K562 (cell line): Measurements from ENCODE around the gene ISG20L2. TPM values are rescaled to one million over a fixed set of nuclear protein-coding genes. Genes with fewer than 3 reads are reported as not detected.

Experiments used
- AFF4 ChIP-seq: sonication (generic); formaldehyde crosslinking; IDR thresholded peaks from 2 replicates; pipeline ENCODE4 v1.8.0; 2023; ENCODE audit warnings: mild to moderate bottlenecking, missing genetic modification reagents
- ETV6 ChIP-seq, 3 experiments: fragments of 150-350 bp in 1 of 3; sonication (generic) in 1 of 3; formaldehyde crosslinking in 1 of 3; IDR thresholded peaks; 2 replicates each; pipeline versions ENCODE4 v1.6.1 to v1.8.0; 2014 to 2022; ENCODE audit warnings: borderline replicate concordance in 2 of 3, low read depth in 2 of 3, antibody characterized with exemption in 1 of 3, low read length in 1 of 3, mild to moderate bottlenecking in 1 of 3, missing genetic modification reagents in 1 of 3
- HDAC2 ChIP-seq: fragments of 450-650 bp; IDR thresholded peaks from 2 replicates; pipeline ENCODE4 v1.6.1; 2016; ENCODE audit warnings: mild to moderate bottlenecking
- HMG20A ChIP-seq: fragments of 450-650 bp; formaldehyde crosslinking; conservative IDR thresholded peaks from 2 replicates; pipeline ENCODE4 v1.4.0; 2020; ENCODE audit warnings: mild to moderate bottlenecking, mixed read lengths
- HNRNPK ChIP-seq: fragments of 200-400 bp; formaldehyde crosslinking; IDR thresholded peaks from one replicate; pipeline ENCODE4 v1.6.1; 2018; ENCODE audit warnings: mild to moderate bottlenecking, low read depth, low read length; ENCODE audit not compliant: poor library complexity, severe bottlenecking
- KDM5B ChIP-seq: fragments of 200-600 bp; sonication (generic); IDR thresholded peaks from 2 replicates; pipeline ENCODE4 v1.6.1; 2012; ENCODE audit warnings: low read depth, mild to moderate bottlenecking, moderate library complexity, low read length, control low read depth, inconsistent platforms; ENCODE audit not compliant: insufficient replicate concordance
- KLF13 ChIP-seq: fragments of 450-650 bp; IDR thresholded peaks from 2 replicates; pipeline ENCODE4 v1.6.1; 2016; ENCODE audit warnings: missing genetic modification characterization, low read depth, mild to moderate bottlenecking, missing compliant biosample characterization, moderate library complexity, borderline replicate concordance
- KLF16 ChIP-seq: IDR thresholded peaks from 2 replicates; pipeline ENCODE4 v1.6.1; 2016; ENCODE audit warnings: antibody characterized with exemption
- NUFIP1 ChIP-seq: fragments of 450-650 bp; IDR thresholded peaks from 2 replicates; pipeline ENCODE4 v1.6.1; 2018; ENCODE audit not compliant: partially characterized antibody
- RBM14 ChIP-seq: fragments of 200-400 bp; formaldehyde crosslinking; IDR thresholded peaks from 2 replicates; pipeline ENCODE4 v1.6.1; 2018; ENCODE audit warnings: low read depth, mild to moderate bottlenecking, low read length, moderate library complexity, borderline replicate concordance; ENCODE audit not compliant: insufficient read depth
- SAFB ChIP-seq: fragments of 200-400 bp; formaldehyde crosslinking; IDR thresholded peaks from 2 replicates; pipeline ENCODE4 v1.6.1; 2017; ENCODE audit warnings: low read depth, low read length, borderline replicate concordance
- SMAD2 ChIP-seq: fragments of 150-350 bp; IDR thresholded peaks from 2 replicates; pipeline ENCODE4 v1.6.1; 2014; ENCODE audit warnings: low read depth, mild to moderate bottlenecking, low read length
- SP1 ChIP-seq: sonication (generic); formaldehyde crosslinking; IDR thresholded peaks from 2 replicates; pipeline ENCODE4 v1.8.1; 2022; ENCODE audit warnings: mild to moderate bottlenecking, missing genetic modification reagents
- STAG1 ChIP-seq: sonication (generic); formaldehyde crosslinking; IDR thresholded peaks from 2 replicates; pipeline ENCODE4 v1.5.0; 2020; ENCODE audit warnings: missing genetic modification reagents, borderline replicate concordance
- TGIF2 ChIP-seq: sonication (generic); formaldehyde crosslinking; IDR thresholded peaks from 2 replicates; pipeline ENCODE4 v1.8.1; 2022; ENCODE audit warnings: mild to moderate bottlenecking, missing genetic modification reagents, moderate library complexity
- TSC22D4 ChIP-seq: fragments of 450-650 bp; IDR thresholded peaks from 2 replicates; pipeline ENCODE4 v1.6.1; 2016; ENCODE audit warnings: missing genetic modification characterization, missing biosample characterization, control low read depth
- U2AF2 ChIP-seq: fragments of 200-400 bp; formaldehyde crosslinking; optimal IDR thresholded peaks from 2 replicates; pipeline ENCODE3; 2017; ENCODE audit warnings: low read depth, mild to moderate bottlenecking, low read length
- ZNF253 ChIP-seq: fragments of 250-450 bp; sonication (Bioruptor Pico); conservative IDR thresholded peaks from 2 replicates; pipeline ENCODE4 v1.6.1; 2021; ENCODE audit warnings: mild to moderate bottlenecking
- polyA plus RNA-seq, 8 experiments: library from polyadenylated mRNA; depleted of rRNA in 4 of 8; stranded (reverse) in 5 of 8; unstranded in 3 of 8; fragments of >200 nt; fragmentation: Nextera tagmentation in 2 of 8; fragmentation: Illumina TruSeq in 1 of 8; extraction: Ambion mirVana in 2 of 8; extraction: Trizol in 1 of 8; gene quantifications; 2 replicates each; pipeline versions ENCODE4 v1.2.1 to v1.2.3, GENCODE V29; 2011 to 2014; ENCODE audit warnings: inconsistent platforms in 1 of 8, missing spikeins in 1 of 8
- total RNA-seq, 7 experiments: library from RNA; depleted of rRNA in 6 of 7; stranded (reverse); fragments of >200 nt in 6 of 7; fragmentation: Illumina TruSeq in 2 of 7; extraction: Trizol in 2 of 7; gene quantifications; 2 replicates each; pipeline versions ENCODE4 v1.2.1 to v1.2.3, GENCODE V29; 2011 to 2021; ENCODE audit warnings: low replicate concordance in 1 of 7
- TF ChIP-seq, protein P1 (sequence below): fragments of 250-450 bp; sonication (Bioruptor Pico); IDR thresholded peaks from 2 replicates; pipeline ENCODE4 v1.8.0; 2021; ENCODE audit warnings: moderate library complexity, mild to moderate bottlenecking, inconsistent platforms
- TF ChIP-seq, protein P2 (sequence below): fragments of 250-450 bp; sonication (Bioruptor Pico); IDR thresholded peaks from 2 replicates; pipeline ENCODE4 v1.5.0; 2022; ENCODE audit warnings: mild to moderate bottlenecking

Gene ISG20L2
- total and polyA plus RNA-seq, 9 of the 15 experiments (the other 6 are each of a cell fraction or from before 2014, with no cell fraction given), result 21.3 to 130 (median 50.3) TPM

DNA sequence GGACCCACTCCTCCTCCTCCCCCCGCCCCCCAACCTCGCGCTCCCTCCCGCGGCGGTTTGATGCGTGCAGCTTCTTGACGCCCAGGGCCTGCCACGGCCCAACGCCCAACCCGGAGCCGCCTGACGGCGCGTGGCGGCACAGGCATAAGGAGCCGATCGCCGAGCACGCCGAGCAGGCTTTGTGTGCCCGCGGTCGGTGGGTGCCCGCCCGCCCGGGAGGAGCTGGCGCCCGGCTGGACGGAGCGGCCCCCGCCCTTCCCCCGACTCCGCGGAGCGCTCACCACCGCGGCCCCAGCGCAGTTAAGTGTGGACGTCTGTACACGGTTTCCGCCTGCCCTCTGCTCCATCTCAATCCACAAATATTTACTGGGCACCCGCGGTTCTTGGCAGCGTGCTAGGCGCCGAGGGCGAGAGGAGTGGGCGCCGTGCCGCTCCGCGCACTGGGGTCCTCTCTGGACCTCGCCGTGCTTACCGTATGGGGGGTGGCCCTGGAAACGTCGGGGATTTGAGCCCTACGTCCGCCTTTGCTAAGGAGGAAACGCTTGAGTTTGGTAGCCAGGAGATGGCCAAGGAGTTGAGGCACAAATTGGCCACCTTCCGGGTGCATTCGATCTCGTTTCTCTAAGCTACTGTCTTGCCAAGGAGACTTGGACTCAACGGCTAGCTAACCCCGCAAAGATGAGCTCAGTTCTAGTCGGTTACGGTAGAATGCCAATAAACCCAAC is 23.4 kb upstream of the ISG20L2 start (continued):
- no peak for TF ChIP-seq ETV6 (IDR thresholded peaks at IDR 0.05; ENCODE audit: borderline replicate concordance in 1 of 2, low read depth in 2 of 2, low read length in 1 of 2)
- TF ChIP-seq ETV6 (CRISPR knock-in tag; IDR thresholded peaks at IDR 0.05; ENCODE audit: borderline replicate concordance), result no peak
- TF ChIP-seq STAG1 (CRISPR knock-in tag), result peak; percentile 42; the same call in 1 of the 2 replicates
- TF ChIP-seq U2AF2, result no peak
- TF ChIP-seq, protein P1, sequence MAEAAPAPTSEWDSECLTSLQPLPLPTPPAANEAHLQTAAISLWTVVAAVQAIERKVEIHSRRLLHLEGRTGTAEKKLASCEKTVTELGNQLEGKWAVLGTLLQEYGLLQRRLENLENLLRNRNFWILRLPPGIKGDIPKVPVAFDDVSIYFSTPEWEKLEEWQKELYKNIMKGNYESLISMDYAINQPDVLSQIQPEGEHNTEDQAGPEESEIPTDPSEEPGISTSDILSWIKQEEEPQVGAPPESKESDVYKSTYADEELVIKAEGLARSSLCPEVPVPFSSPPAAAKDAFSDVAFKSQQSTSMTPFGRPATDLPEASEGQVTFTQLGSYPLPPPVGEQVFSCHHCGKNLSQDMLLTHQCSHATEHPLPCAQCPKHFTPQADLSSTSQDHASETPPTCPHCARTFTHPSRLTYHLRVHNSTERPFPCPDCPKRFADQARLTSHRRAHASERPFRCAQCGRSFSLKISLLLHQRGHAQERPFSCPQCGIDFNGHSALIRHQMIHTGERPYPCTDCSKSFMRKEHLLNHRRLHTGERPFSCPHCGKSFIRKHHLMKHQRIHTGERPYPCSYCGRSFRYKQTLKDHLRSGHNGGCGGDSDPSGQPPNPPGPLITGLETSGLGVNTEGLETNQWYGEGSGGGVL (CRISPR knock-in tag), result no peak
- TF ChIP-seq, protein P2, sequence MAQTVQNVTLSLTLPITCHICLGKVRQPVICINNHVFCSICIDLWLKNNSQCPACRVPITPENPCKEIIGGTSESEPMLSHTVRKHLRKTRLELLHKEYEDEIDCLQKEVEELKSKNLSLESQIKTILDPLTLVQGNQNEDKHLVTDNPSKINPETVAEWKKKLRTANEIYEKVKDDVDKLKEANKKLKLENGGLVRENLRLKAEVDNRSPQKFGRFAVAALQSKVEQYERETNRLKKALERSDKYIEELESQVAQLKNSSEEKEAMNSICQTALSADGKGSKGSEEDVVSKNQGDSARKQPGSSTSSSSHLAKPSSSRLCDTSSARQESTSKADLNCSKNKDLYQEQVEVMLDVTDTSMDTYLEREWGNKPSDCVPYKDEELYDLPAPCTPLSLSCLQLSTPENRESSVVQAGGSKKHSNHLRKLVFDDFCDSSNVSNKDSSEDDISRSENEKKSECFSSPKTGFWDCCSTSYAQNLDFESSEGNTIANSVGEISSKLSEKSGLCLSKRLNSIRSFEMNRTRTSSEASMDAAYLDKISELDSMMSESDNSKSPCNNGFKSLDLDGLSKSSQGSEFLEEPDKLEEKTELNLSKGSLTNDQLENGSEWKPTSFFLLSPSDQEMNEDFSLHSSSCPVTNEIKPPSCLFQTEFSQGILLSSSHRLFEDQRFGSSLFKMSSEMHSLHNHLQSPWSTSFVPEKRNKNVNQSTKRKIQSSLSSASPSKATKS (CRISPR knock-in tag), result no peak
- TF ChIP-seq KLF16, result no peak
- no peak for TF ChIP-seq SMAD2
- TF ChIP-seq HNRNPK, result peak; percentile 92
- no peak for TF ChIP-seq TSC22D4
- TF ChIP-seq RBM14, result no peak
- TF ChIP-seq HDAC2, result no peak
- no peak for TF ChIP-seq TGIF2 (CRISPR knock-in tag)
- no peak for TF ChIP-seq NUFIP1
- no peak for TF ChIP-seq KLF13 (tag)
- peak; percentile 21 for TF ChIP-seq KDM5B
- no peak for TF ChIP-seq ZNF253 (CRISPR knock-in tag)
- TF ChIP-seq HMG20A (CRISPR knock-in tag), result no peak
- TF ChIP-seq AFF4 (CRISPR knock-in tag), result no peak
- TF ChIP-seq SAFB, result no peak; the same call in none of the 2 replicates
- TF ChIP-seq SP1 (CRISPR knock-in tag), result peak; percentile 57; the same call in 1 of the 2 replicates
